Endometrial microvascular endothelial cells (primary cell): ENCODE measurements around the gene CNOT1. TPM values are rescaled to one million over a fixed set of nuclear protein-coding genes. Genes with fewer than 3 reads are reported as not detected.

Source experiments
- in situ Hi-C: cut with HindIII; loops from 2 replicates; pipeline ENCODE4 v1.10.0; 2017; ENCODE audit warnings: low sequenced_read_pairs, low pct_unique_long_range_greater_than_20kb; ENCODE audit errors: inconsistent ontology term
- total RNA-seq: library from RNA; depleted of rRNA; stranded (reverse); fragments of >200 nt; gene quantifications from one replicate; pipeline ENCODE4 v1.2.3, GENCODE V29; 2015; ENCODE audit errors: inconsistent ontology term

CNOT1 gene
- total RNA-seq, 1 donor from 2014 or later: 98.1 TPM

- in situ Hi-C loops: no loop called here
These were observed 120.9 kb downstream of the CNOT1 start for GRCh38 chr16:58508671-58509251.

DNA sequence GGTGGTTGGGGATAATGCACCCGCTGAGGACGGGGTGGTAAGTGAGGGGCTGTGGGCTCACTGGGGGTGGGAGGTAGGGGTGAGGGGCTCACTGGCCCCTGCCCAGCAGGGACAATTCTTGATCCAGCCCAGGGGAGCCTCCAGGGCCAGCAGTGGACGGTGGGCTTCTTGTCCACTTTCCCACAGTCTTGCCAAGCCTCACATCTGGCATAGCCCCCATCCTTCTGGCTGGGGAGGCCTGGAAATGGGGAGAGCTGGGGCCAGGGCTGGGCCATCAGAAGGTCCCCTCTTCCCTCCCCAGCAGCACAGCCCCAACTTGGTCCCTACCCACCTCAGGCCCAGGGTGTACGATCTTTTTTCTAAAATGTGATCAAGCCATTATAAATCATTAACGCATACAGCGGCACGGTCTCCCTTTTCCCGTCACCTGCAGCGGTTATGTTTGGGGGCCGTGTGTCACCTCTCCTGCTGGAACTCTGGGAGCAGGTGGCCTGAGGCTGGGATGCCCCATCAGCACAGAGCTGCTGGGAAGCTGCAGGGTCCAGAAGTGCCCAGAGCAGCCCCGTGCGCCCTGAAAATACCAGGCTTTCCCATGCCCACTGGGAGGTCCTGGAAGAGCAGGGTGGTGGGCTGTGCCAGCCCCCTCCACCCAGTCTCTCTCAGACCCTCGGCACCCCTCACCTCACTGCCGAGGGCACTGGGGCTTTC is 121.5 kb downstream of the CNOT1 start:
- in situ Hi-C loops: no loop called here

DNA sequence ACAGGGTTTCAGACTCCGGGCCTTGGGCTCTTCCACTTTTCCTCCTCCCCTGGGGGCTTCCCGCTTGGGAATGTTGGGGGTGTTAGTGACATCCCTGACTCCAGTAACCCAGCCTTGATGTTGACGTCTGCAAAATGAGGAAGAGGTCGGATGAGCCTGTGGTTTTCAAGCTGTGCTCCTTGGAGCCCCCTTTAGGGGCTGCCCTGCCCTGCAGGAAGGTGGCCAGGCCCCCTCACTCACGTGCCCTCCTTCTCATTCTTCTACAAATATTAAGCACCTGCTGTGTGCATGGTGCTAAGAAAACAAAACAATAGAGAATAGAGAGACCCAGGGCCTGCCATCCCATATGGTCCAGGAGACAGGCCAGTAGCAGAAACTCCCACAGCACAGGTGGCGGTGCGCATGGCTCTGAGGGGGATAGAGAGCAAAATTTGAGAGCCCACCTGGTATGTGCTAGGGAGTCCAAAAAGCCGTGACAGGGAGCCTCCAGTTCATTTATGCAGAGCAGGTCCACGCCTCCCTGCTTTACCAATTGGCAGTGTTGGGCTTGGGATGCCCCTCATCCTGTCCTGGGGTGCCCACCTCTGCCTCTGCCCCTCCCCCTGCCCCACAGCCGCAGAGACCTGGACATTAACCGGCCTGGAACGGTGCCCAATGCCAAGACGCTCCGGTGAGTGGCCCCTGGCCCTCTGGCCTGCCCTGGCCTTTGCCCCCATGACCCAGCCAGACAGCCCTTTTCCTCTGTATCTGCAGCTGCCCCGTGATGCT is 122.2 kb downstream of the CNOT1 start:
- in situ Hi-C loops: no loop called here

DNA sequence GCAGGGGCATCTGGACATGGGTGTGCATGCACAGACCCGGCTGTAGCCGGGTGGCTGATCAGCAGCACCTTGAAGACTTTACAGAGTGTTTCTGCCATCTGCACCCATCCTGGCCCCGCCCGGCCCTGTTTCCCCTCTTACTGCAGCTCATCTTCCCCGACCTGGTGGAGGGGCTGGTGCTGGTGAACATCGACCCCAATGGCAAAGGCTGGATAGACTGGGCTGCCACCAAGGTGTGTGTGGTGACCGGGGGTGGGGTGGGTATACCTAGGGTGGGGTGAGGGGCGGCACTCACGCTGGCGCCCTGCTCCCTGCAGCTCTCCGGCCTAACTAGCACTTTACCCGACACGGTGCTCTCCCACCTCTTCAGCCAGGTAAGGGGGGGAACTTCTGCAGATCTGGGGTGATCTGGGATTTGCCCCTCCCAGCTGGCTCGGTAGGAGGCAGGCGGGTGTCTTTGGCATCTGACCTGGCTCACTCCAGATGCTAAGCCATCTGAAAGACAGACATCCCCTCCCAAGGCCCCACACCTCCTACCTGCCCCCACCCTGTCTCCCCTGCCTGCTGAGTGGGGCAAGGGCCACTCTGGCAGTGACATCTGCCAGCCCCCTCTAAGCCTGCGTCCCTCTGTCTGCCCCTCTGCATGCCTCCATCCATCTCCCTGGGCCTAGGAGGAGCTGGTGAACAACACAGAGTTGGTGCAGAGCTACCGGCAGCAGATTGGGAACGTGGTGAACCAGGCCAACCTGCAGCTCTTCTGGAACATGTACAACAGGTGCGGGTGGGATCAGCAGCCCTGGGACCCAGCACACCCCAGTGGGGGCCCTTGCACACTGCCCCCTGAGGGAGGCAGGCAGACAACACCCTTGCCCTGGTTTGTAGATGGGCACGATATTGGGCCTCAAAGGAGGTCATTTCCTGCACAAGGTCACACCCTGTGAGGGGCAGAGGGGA is 123.1 kb downstream of the CNOT1 start:
- in situ Hi-C loops: no loop called here

DNA sequence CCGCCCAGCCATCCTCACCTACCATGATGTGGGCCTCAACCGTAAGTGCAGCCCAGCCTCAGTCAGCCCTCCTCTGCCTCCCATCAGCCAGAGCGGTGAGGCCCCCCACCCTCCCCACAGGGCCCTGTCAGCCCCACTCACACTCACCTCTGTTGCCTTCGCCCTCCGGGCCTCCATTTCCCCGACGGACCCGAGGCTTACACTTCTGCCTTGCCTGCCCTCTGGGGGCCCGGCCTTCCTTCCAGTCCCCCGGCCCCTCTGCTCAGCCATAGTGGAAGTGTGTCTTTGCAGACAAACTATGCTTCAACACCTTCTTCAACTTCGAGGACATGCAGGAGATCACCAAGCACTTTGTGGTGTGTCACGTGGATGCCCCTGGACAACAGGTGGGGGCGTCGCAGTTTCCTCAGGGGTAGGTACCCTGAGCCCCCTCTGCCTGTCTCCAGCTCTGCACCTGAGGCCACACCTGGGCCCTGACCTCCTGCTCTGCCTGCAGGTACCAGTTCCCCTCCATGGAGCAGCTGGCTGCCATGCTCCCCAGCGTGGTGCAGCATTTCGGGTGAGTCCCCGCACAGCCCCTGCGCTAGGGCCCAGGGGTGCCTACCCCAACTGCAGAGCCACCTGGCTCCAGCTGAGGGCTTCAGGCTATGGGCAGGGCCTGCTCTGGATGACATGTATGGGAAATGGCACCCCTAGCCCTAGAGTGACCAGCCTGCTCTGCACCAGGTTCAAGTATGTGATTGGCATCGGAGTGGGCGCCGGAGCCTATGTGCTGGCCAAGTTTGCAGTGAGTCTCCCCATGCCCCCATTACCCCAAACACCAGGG is 125.5 kb downstream of the CNOT1 start:
- in situ Hi-C loops: no loop called here

DNA sequence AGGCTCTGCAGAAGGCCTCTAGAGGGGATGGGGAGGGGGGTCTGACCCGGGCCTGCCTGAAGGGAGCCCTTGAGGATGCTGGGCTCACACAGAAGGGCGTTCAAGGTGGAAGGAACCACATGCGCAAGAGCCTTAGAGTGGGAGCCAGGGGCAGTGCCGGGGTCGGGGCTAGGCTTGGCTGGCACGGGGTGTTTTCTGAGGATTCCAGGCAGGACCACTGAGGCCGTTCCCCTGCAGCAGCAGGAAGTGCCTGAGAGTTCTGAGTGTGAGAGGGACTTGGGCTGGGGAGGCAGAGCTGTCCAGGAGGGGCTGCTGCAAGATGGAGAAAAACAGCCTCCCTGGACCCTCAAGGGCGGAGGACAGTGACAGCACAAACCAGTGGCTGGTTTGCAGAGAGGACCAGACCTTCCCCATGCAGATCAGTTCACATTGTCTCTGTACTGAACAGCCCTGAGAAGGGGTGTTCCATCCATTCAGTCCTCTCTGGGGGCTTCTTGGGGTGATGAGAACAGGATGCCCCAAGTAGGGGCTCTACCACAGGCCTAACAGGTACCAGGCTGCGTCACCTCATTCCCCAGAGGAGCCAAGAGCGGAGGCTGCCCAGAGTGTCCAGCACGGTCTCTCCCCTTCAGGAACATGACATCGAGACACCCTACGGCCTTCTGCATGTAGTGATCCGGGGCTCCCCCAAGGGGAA is 126.3 kb downstream of the CNOT1 start:
- in situ Hi-C loops: no loop called here

DNA sequence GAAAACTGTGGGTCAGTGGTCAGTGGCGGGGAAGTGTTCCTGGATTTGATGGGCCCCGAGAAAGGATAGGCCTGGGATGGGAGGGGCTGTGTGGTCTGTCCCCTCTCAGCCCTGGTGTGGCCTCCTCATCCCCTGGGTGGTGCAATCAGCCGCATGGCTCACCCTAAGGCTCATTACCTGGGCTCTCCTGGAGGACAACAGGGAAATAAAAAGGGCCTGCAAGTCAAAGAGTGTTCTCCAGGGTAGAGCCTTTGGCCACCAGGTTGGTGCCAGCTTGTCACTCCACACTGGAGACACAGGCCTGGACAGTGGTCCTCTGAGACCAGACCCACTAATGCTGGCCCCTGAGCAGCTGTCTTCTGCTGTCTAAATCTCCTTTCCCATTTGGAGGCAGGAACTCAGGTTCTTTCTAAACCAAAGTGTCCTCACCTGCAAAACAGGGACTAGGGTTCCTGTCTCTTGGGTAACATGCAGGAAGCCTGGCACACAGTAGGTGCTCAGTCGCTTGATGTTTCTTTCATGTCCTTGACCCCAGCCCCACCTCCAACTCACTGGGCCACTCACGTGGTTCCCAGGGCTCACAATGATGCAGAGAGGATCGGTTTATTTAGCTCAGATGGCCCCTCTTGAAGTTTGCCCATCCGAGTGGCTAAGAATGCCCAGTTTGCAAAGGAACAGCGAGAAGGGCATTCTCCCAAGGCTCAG is 127.3 kb downstream of the CNOT1 start:
- in situ Hi-C loops: no loop called here

- in situ Hi-C loops: no loop called here
These were observed 128.1 kb downstream of the CNOT1 start for GRCh38 chr16:58501242-58502131.

DNA sequence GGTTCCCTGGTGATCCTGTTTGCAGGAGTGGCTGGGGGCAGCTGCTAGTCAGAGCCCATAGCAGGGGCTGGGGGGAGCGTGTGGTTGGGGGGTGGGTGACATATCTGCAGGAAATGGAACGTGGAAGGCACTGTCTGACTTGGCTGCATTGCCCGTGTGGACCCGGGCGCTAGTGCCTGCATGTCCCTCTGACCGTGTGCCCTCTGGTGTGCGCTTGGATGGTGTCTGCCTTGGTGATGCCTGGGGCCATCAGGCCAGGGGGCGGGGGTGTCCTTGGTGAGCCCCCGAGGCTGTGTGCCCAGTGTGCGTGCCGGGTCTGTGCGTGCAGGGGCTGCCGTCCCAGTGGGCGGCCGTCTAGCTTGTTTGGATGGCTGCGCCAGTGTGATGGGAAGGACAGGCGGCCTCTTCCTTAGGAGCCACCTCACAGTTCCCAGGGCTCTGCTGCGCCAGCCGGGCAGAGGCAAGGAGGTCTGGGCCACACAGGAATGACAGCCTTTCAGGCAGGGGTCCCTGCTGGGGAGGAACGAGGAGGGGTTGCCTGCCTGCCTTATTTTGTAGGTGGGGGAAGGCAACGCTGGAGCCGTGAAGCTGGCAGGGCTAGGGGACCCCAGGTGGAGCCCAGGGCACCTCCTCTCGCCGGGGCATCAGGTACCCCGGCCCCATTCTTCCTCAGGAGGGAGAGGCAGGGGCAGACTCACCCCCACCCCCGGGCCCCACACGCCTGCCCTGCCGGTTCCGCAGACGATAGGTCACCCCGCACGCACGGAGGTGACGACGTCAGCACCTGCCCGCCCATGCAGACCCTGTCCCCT is 129.0 kb downstream of the CNOT1 start:
- in situ Hi-C loops: no loop called here

DNA sequence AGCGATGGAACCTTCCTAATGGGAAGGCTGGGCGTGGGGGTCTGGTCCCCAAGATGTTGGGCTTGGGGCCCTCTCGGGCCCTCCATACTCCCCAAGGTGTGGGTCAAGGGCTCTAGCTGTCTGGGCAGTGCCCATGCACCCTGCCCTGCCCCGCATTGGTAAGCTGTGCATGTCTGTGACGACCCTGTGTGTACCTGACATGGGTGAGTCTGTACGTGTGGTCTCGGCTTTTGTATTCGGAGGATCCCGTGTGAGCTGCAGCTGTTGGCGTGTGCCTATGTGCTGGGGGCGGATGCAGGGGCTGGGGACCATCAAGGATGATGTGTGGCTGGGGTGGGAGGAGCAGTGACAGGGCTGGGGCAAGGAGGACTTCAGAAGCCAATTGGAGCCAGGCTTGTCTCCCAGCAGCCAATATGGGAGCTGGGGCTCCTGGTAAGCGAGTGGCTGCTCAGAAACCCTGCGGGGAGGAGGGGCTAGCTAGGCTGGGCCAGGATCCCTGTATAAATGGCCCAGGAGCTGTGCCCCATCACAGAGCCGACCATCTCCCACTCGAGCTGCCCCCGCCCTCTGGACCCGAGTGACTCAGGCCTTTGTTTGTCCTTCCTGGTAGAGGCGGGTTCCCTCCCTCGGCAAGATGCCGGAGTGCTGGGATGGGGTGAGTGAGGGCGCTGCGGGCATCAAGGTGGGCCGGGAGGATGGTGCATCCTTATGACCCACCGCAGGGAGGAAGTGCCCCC is 129.8 kb downstream of the CNOT1 start, which contains the start of gene NDRG4:
TSS of gene NDRG4 (plus strand) at position 529 of the 737 bp plus-strand sequence. CDS start at position 635, 106 bp downstream.
- in situ Hi-C loops: no loop called here

DNA sequence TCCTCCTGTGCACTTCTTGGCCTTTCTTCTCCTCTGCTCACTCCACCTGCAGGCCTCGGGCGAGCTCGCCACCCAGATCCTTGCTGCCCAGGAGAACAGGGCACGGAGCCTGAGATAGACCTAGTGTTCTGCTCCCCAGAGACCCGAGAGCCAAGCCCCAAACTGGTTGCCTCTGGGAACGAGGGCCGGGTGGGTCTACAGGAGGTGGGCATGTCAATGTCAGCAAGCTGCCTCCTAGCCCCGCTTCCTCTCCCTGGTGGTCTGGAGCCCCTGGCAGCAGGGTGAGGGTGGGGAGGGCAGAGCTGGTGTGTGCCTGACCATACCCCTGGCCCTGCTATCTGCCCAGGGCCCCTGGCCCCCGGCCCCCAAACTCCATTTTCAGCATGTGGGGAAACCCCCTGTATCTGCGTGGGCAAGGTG is 130.5 kb downstream of the CNOT1 start:
- in situ Hi-C loops: no loop called here

- in situ Hi-C loops: no loop called here
These were observed 131.1 kb downstream of the CNOT1 start for GRCh38 chr16:58498341-58499091.

DNA sequence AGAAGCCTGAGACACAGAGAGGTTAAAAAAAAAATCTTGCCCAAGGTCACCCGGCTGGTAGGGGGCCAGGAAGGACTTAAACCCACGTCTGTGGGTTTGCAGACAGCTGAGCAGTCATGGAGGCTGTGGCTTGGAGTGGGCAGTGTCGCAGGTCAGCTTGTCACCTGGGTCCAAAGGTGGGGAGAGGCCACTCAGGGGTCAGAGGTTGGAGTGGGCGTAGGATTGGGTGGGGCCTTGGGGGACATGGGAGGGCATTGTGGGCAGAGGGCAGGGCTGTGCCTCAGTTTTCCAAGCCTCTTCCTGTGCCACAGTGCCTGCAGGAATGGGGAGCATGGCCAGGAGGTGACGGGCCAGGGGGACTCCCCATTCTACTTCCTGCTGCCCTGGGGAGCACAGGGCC is 131.7 kb downstream of the CNOT1 start:
- in situ Hi-C loops: no loop called here

DNA sequence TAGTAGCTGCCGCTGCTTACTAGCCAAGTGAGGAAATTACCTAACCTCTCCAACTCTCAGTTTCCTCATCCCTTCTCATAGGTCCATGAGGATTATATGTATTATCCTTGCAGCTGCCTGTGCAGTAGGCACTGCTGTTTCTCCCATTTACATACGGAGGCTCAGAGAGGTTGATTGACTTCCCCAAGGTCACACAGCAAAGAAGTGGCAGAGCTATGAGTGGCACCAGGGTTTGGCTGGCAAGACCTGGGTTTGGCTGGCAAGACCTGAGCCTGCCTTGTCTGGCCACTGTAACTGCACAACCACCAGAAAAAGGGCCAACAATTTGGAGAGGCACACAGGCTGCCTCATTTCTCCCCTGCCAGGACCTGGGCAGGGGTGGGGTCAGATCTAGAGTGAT is 132.2 kb downstream of the CNOT1 start:
- in situ Hi-C loops: no loop called here
